Measurements from ENCODE around the gene SPATA31D3.
"Not testable (repeated sequence)": the region's sequence is repeated elsewhere in the genome, so short reads cannot be mapped to it uniquely, and the experiment has no call there.

SPATA31D3 gene

GRCh38 chr9:81988472-81988871, 45.2 kb downstream of the SPATA31D3 start, which contains the start of gene SPATA31D1:
TSS of gene SPATA31D1 (plus strand) at chr9:81988772. CDS start at chr9:81988819, 47 bp downstream.
- H3K4me1 Mint-ChIP-seq (ENCODE audit: low read depth in 2 of 2); ATAC-seq (replicated peaks); DNase-seq; H3K4me3 Mint-ChIP-seq; H3K36me3 Mint-ChIP-seq (ENCODE audit: insufficient read depth); H3K27ac Mint-ChIP-seq; H3K27me3 Mint-ChIP-seq: not testable (repeated sequence)
- H3K9me3 Mint-ChIP-seq: peaks cover 11 to 15% of the 10 kb centered on the region in 2 donors

GRCh38 chr9:81989700-81990099, 46.4 kb downstream of the SPATA31D3 start:
- Mint-ChIP-seq H3K4me1 (ENCODE audit: low read depth in 2 of 2) (no peaks in the 10 kb centered on the region), H3K27me3 (peaks cover 0 to 10% of the 10 kb centered on the region in 2 donors), H3K9me3 (peaks cover 18 to 19% of the 10 kb centered on the region in 2 donors), H3K4me3 (no peak overlapping the region), H3K36me3 (ENCODE audit: insufficient read depth) (no peaks in the 10 kb centered on the region), H3K27ac (no peak overlapping the region)
- no peak for ATAC-seq (replicated peaks)
- DNase-seq: no peak

DNA sequence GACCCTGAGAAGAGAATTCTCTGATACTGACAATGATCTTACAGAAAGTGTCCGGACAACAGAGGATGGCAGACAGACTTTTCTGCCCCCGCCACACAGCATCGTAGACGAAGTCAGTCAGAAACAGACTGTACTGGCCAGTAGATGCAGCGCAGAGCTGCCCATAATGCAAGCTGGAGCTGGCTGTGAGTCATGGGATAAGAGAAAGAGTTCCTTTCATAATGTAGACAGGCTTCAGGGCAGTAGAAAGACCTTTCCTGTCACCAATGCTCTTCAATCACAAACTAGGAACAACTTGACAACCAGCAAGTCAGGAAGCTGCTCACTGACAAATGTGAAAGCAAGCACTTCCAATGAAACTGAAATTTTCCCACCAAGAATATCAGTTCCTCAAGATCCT, 50.4 kb downstream of the SPATA31D3 start:
- Mint-ChIP-seq H3K4me3 (no peak overlapping the region), H3K27ac (no peak overlapping the region), H3K4me1 (ENCODE audit: low read depth in 2 of 2) (no peaks in the 10 kb centered on the region), H3K9me3 (peaks cover 17 to 18% of the 10 kb centered on the region in 2 donors), H3K36me3 (ENCODE audit: insufficient read depth) (no peaks in the 10 kb centered on the region), H3K27me3 (peaks cover 0 to 10% of the 10 kb centered on the region in 2 donors)
- ATAC-seq (replicated peaks) (no peak), DNase-seq (no peak)
